ENCODE data around the gene CTPS2.
"Not testable (repeated sequence)": the region's sequence is repeated elsewhere in the genome, so short reads cannot be mapped to it uniquely, and the experiment has no call there.

Gene CTPS2
- 17.2 to 22.2 reads per million in 2 donors for total RNA-seq

- peak; percentile 27 for DNase-seq
These were observed at the start of gene CTPS2 for GRCh38 chrX:16712548-16713155. CTPS2 (minus strand) TSS chrX:16712669; CDS start chrX:16702902, 9,767 bp downstream.

GRCh38 chrX:16761500-16761899 lies 49.0 kb upstream of the CTPS2 start:
- not testable (repeated sequence) for DNase-seq

GRCh38 chrX:16756724-16757123 lies 44.3 kb upstream of the CTPS2 start:
- DNase-seq: no peak

- DNase-seq: no peak
These were observed 41.5 kb upstream of the CTPS2 start for GRCh38 chrX:16754019-16754418.

- no peak for DNase-seq
These were observed 37.7 kb upstream of the CTPS2 start for GRCh38 chrX:16750136-16750535.

- no peak for DNase-seq
These were observed 36.0 kb upstream of the CTPS2 start for GRCh38 chrX:16748425-16748824.

GRCh38 chrX:16745659-16746058 lies 33.2 kb upstream of the CTPS2 start:
- no peak for DNase-seq

- no peak for DNase-seq
These were observed 32.6 kb upstream of the CTPS2 start for GRCh38 chrX:16745102-16745501.

GRCh38 chrX:16743604-16744325 lies 31.3 kb upstream of the CTPS2 start:
- DNase-seq: no peak

GRCh38 chrX:16739574-16739973 lies 27.1 kb upstream of the CTPS2 start:
- no peak for DNase-seq

- no peak for DNase-seq
These were observed 24.6 kb upstream of the CTPS2 start for GRCh38 chrX:16737024-16737423.

GRCh38 chrX:16733013-16733412 lies 20.5 kb upstream of the CTPS2 start:
- DNase-seq: no peak

- DNase-seq: no peak
These were observed 18.0 kb upstream of the CTPS2 start for GRCh38 chrX:16730450-16730849.

- DNase-seq: no peak
These were observed 15.2 kb upstream of the CTPS2 start for GRCh38 chrX:16727637-16728036.

GRCh38 chrX:16726347-16726988 lies 14.0 kb upstream of the CTPS2 start:
- DNase-seq: not testable (repeated sequence)

- no peak for DNase-seq
These were observed 12.6 kb upstream of the CTPS2 start for GRCh38 chrX:16725072-16725471.

- no peak for DNase-seq
These were observed 10.0 kb upstream of the CTPS2 start for GRCh38 chrX:16722481-16722880.

- DNase-seq: peak; percentile 97
These were observed 7.0 kb upstream of the CTPS2 start, which contains the start of gene SYAP1 for GRCh38 chrX:16719334-16720084. SYAP1 (plus strand) TSS chrX:16719612; CDS start chrX:16719725, 113 bp downstream.

- no peak for DNase-seq
These were observed 6.4 kb upstream of the CTPS2 start for GRCh38 chrX:16718824-16719333.

- DNase-seq: not testable (repeated sequence)
These were observed 4.0 kb upstream of the CTPS2 start for GRCh38 chrX:16716451-16716850.

- not testable (repeated sequence) for DNase-seq
These were observed 3.2 kb upstream of the CTPS2 start for GRCh38 chrX:16715638-16716037.

GRCh38 chrX:16714504-16714903 lies 2.0 kb upstream of the CTPS2 start:
- DNase-seq: no peak
